MCF 10A (cell line): Measurements from ENCODE around the gene ARFGAP1. TPM values are rescaled to one million over a fixed set of nuclear protein-coding genes. Genes with fewer than 3 reads are reported as not detected.

Experiments
- BruUV-seq: library from RNA; stranded (reverse); fragments of 400-500 nt; replicated peaks from 2 replicates; lab custom pipeline; 2021; lab: Mats Ljungman, UMichigan
- CTCF ChIA-PET: fragments of 300-600 bp; sonication (Branson Sonifier 250); formaldehyde crosslinking; extraction: SDS; loops from one replicate; lab custom pipeline; 2021; ENCODE audit warnings: antibody characterized with exemption, inconsistent platforms; lab: Yijun Ruan, JAX
- POLR2A ChIA-PET: fragments of 300-600, 350-650 bp; sonication (Branson Sonifier 250); formaldehyde crosslinking; extraction: SDS; loops from one replicate; lab custom pipeline; 2020; ENCODE audit warnings: antibody characterized with exemption, inconsistent platforms; lab: Yijun Ruan, JAX
- DNase-seq: peaks from one replicate; pipeline ENCODE4 v3.0.0-alpha.2; 2018; ENCODE audit not compliant: unreplicated experiment
- H3K27ac Mint-ChIP-seq: one replicate; pipeline ENCODE4 v1.8.0; 2022; ENCODE audit warnings: mild to moderate bottlenecking, low read depth, mixed read lengths; ENCODE audit not compliant: unreplicated experiment
- H3K27me3 Mint-ChIP-seq: one replicate; pipeline ENCODE4 v1.8.0; 2022; ENCODE audit warnings: mixed read lengths; ENCODE audit not compliant: insufficient read depth, unreplicated experiment
- H3K36me3 Mint-ChIP-seq: one replicate; pipeline ENCODE4 v1.8.0; 2022; ENCODE audit warnings: mild to moderate bottlenecking, moderate library complexity, mixed read lengths; ENCODE audit not compliant: insufficient read depth, unreplicated experiment
- H3K4me1 Mint-ChIP-seq: one replicate; pipeline ENCODE4 v1.8.0; 2022; ENCODE audit warnings: mixed read lengths; ENCODE audit not compliant: insufficient read depth, unreplicated experiment
- H3K4me3 Mint-ChIP-seq: one replicate; pipeline ENCODE4 v1.8.0; 2022; ENCODE audit warnings: mild to moderate bottlenecking, moderate library complexity, mixed read lengths; ENCODE audit not compliant: unreplicated experiment
- H3K9me3 Mint-ChIP-seq: one replicate; pipeline ENCODE4 v1.8.0; 2022; ENCODE audit warnings: mixed read lengths; ENCODE audit not compliant: unreplicated experiment
- intact Hi-C: fragments of 100-400 bp; cut with micrococcal nuclease; formaldehyde crosslinking; loops from 2 replicates; pipeline ENCODE4 v1.14.1; 2022
- total RNA-seq: library from RNA; stranded (reverse); gene quantifications from 2 replicates; pipeline ENCODE4 v1.2.3, GENCODE V29; 2022
- TF ChIP-seq, protein P1 (sequence below): fragments of 200-600 bp; IDR thresholded peaks from one replicate; pipeline ENCODE4 v1.8.0; 2022; ENCODE audit warnings: antibody characterized with exemption, mild to moderate bottlenecking; ENCODE audit not compliant: unreplicated experiment

The ARFGAP1 gene
- total RNA-seq, 1 experiment from 2014 or later, result 93.6 TPM

DNA sequence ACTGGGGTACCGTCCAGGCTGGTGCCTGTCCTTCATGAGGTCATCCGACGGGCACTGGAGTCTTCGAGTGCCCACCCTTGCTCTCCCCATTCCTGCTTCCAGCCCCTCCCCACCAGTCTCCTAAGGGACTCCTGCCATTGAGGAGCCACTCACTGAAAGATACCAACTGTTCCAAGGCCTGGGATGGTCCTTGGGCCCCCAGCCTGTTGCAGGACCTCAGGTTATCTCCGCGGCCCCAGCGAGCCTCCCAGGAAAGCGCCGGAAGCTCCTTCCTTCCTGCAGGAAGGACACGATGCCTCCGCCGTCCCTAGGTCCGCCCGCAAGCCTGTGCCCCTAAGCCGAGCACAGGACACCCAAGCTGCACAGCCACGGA lies 19.6 kb upstream of the ARFGAP1 start:
- H3K4me3 Mint-ChIP-seq, result no peak overlapping the region
- TF ChIP-seq, protein P1, sequence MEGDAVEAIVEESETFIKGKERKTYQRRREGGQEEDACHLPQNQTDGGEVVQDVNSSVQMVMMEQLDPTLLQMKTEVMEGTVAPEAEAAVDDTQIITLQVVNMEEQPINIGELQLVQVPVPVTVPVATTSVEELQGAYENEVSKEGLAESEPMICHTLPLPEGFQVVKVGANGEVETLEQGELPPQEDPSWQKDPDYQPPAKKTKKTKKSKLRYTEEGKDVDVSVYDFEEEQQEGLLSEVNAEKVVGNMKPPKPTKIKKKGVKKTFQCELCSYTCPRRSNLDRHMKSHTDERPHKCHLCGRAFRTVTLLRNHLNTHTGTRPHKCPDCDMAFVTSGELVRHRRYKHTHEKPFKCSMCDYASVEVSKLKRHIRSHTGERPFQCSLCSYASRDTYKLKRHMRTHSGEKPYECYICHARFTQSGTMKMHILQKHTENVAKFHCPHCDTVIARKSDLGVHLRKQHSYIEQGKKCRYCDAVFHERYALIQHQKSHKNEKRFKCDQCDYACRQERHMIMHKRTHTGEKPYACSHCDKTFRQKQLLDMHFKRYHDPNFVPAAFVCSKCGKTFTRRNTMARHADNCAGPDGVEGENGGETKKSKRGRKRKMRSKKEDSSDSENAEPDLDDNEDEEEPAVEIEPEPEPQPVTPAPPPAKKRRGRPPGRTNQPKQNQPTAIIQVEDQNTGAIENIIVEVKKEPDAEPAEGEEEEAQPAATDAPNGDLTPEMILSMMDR, result no peak
- peaks cover 38% of the 10 kb centered on the region for H3K27me3 Mint-ChIP-seq
- no TSS peak for BruUV-seq
- H3K4me1 Mint-ChIP-seq, result peaks cover 27% of the 10 kb centered on the region
- peaks cover 7% of the 10 kb centered on the region for H3K9me3 Mint-ChIP-seq
- CTCF ChIA-PET, result interaction anchor here (0.7 to 7.1 kb wide), 4 partner anchors 12 to 1683 kb away, joined by 3 to 45 read pairs (median 4); partner anchors contain the start of gene COL20A1
- intact Hi-C loops, result no loop called here
- H3K36me3 Mint-ChIP-seq, result no peaks in the 10 kb centered on the region
- no peak overlapping the region for H3K27ac Mint-ChIP-seq
- POLR2A ChIA-PET, result interaction anchor here (0.6 kb wide), 1 partner anchor 20 kb away, joined by 3 read pairs; the partner anchor contains the start of gene ARFGAP1
- no peak for DNase-seq

DNA sequence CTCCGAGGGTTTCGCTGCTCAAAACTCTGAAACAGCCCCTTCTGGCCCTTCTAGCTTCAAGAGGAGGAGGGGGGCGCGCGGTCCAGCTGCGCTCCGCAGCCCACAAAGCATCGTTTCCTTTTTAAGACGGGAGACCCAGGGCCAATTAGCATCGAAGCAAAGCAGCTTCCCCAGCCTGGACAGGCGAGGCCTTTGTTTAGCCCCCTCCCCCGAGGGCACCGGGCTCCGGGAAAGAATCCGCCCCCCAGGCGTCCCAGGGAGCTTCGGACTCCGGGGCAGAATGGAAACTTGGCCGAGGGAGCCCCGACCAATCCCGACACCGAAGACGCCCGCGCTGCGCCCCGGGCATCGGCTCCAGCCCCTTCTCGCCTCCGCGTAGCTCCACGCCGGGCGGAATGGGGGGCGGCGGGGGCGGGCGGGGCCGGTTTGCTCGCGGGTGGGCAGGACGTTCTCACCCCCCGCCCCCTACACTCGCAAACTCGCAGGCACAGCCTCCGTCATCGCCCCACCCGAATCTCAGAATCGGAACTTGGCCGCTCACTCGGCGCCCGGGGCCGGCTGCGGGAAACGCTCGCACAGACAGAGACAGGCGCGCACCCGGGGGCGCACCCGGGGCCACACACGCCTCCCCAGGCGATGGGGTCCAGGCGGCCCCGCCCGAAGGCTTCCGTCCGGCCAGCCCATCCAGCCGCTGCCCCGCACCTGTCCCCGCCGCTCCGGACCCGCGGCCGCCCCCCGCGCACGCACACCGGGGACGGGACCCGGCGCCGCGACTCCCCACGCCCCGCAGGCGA lies 19.0 kb upstream of the ARFGAP1 start:
- DNase-seq, result no peak
- no peaks in the 10 kb centered on the region for H3K36me3 Mint-ChIP-seq
- POLR2A ChIA-PET, result interaction anchor here (0.6 kb wide), 2 partner anchors 19 to 727 kb away, joined by 3 read pairs; partner anchors contain the start of gene ARFGAP1
- no TSS peak for BruUV-seq
- peaks cover 39% of the 10 kb centered on the region for H3K27me3 Mint-ChIP-seq
- H3K4me3 Mint-ChIP-seq, result no peak overlapping the region
- H3K27ac Mint-ChIP-seq, result no peak overlapping the region
- intact Hi-C loops, result no loop called here
- peaks cover 27% of the 10 kb centered on the region for H3K4me1 Mint-ChIP-seq
- CTCF ChIA-PET, result interaction anchor here (0.7 to 7.1 kb wide), 4 partner anchors 13 to 1683 kb away, joined by 3 to 45 read pairs (median 4); partner anchors contain the start of gene COL20A1
- H3K9me3 Mint-ChIP-seq, result peaks cover 7% of the 10 kb centered on the region
- TF ChIP-seq, protein P1, result no peak

DNA sequence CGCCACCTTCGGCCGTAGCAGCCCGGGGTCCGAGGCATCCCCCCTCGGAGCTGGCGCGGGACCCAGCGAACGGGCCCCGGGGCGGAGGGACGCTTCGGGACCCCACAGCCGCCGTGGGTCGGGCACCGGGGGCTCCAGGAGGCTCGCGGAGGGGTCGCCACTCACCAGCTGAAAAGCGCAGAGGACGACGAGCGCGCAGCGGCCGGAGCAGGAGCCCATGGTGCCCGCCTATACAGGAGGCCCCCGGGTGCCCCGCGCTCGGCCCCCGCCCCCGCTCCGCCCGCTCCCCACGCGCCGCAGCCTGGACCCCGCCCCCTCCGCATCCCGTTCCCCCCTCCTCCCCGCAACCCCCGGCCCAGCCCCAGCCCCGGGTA lies 18.4 kb upstream of the ARFGAP1 start, which contains the start of gene NKAIN4:
Gene NKAIN4, minus strand, starts transcription at position 232 of the 374 bp plus-strand sequence. Its CDS starts 13 bp downstream, at position 219.
- Mint-ChIP-seq H3K27ac (peak within 1 kb of the TSS; percentile 89), H3K27me3 (peaks cover 39% of the 10 kb centered on the region)
- intact Hi-C loops, result no loop called here

More for the DNA sequence above, 18.4 kb upstream of the ARFGAP1 start, which contains the start of gene NKAIN4:
- Mint-ChIP-seq H3K4me1 (peaks cover 27% of the 10 kb centered on the region), H3K4me3 (no peak within 1 kb of the TSS), H3K9me3 (peaks cover 7% of the 10 kb centered on the region), H3K36me3 (no peaks in the 10 kb centered on the region)
- POLR2A ChIA-PET, result interaction anchor here (0.6 kb wide), 2 partner anchors 25 to 726 kb away, joined by 3 read pairs; no protein-coding TSS in a partner anchor
- BruUV-seq, result no TSS peak
- DNase-seq, result no peak
- CTCF ChIA-PET, result interaction anchor here (7.1 kb wide), 1 partner anchor 30 kb away, joined by 45 read pairs; no protein-coding TSS in a partner anchor
- TF ChIP-seq, protein P1, result no peak
